ENCODE data around the gene CNKSR3.

CNKSR3 gene

GRCh38 chr6:154361476-154361875 is 149.0 kb downstream of the CNKSR3 start:
- DNase-seq (ENCODE audit: extremely low read depth, insufficient read length): no peak
- no peaks in the 10 kb centered on the region for H3K36me3 ChIP-seq (ENCODE audit: control insufficient read depth, insufficient read depth, low read length)
- TF ChIP-seq, protein P1, sequence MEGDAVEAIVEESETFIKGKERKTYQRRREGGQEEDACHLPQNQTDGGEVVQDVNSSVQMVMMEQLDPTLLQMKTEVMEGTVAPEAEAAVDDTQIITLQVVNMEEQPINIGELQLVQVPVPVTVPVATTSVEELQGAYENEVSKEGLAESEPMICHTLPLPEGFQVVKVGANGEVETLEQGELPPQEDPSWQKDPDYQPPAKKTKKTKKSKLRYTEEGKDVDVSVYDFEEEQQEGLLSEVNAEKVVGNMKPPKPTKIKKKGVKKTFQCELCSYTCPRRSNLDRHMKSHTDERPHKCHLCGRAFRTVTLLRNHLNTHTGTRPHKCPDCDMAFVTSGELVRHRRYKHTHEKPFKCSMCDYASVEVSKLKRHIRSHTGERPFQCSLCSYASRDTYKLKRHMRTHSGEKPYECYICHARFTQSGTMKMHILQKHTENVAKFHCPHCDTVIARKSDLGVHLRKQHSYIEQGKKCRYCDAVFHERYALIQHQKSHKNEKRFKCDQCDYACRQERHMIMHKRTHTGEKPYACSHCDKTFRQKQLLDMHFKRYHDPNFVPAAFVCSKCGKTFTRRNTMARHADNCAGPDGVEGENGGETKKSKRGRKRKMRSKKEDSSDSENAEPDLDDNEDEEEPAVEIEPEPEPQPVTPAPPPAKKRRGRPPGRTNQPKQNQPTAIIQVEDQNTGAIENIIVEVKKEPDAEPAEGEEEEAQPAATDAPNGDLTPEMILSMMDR (IDR thresholded peaks at IDR 0.05; ENCODE audit: insufficient read depth, low read length, poor library complexity, severe bottlenecking): no peak
- no peaks in the 10 kb centered on the region for H3K27me3 ChIP-seq (replicated peaks; ENCODE audit: control insufficient read depth, insufficient read depth, low read length)
- no peak overlapping the region for H3K4me3 ChIP-seq (replicated peaks; ENCODE audit: low read depth, low read length)

- Histone ChIP-seq H3K4me3 (replicated peaks; ENCODE audit: low read depth, low read length) (no peak overlapping the region), H3K27me3 (replicated peaks; ENCODE audit: control insufficient read depth, insufficient read depth, low read length) (no peaks in the 10 kb centered on the region), H3K36me3 (ENCODE audit: control insufficient read depth, insufficient read depth, low read length) (no peaks in the 10 kb centered on the region)
- no peak for DNase-seq (ENCODE audit: extremely low read depth, insufficient read length)
- TF ChIP-seq, protein P1 (IDR thresholded peaks at IDR 0.05; ENCODE audit: insufficient read depth, low read length, poor library complexity, severe bottlenecking): no peak
Measured at GRCh38 chr6:154360476-154360875, 150.0 kb downstream of the CNKSR3 start.

GRCh38 chr6:154359679-154360078 is 150.8 kb downstream of the CNKSR3 start:
- no peaks in the 10 kb centered on the region for H3K27me3 ChIP-seq (replicated peaks; ENCODE audit: control insufficient read depth, insufficient read depth, low read length)
- DNase-seq (ENCODE audit: extremely low read depth, insufficient read length): no peak
- no peak overlapping the region for H3K4me3 ChIP-seq (replicated peaks; ENCODE audit: low read depth, low read length)
- TF ChIP-seq, protein P1 (IDR thresholded peaks at IDR 0.05; ENCODE audit: insufficient read depth, low read length, poor library complexity, severe bottlenecking): no peak
- H3K36me3 ChIP-seq (ENCODE audit: control insufficient read depth, insufficient read depth, low read length): no peaks in the 10 kb centered on the region

GRCh38 chr6:154359161-154359574 is 151.3 kb downstream of the CNKSR3 start:
- H3K27me3 ChIP-seq (replicated peaks; ENCODE audit: control insufficient read depth, insufficient read depth, low read length): no peaks in the 10 kb centered on the region
- TF ChIP-seq, protein P1 (IDR thresholded peaks at IDR 0.05; ENCODE audit: insufficient read depth, low read length, poor library complexity, severe bottlenecking): no peak
- no peak overlapping the region for H3K4me3 ChIP-seq (replicated peaks; ENCODE audit: low read depth, low read length)
- H3K36me3 ChIP-seq (ENCODE audit: control insufficient read depth, insufficient read depth, low read length): no peaks in the 10 kb centered on the region
- DNase-seq (ENCODE audit: extremely low read depth, insufficient read length): no peak

GRCh38 chr6:154358019-154358545 is 152.4 kb downstream of the CNKSR3 start:
- no peaks in the 10 kb centered on the region for H3K36me3 ChIP-seq (ENCODE audit: control insufficient read depth, insufficient read depth, low read length)
- no peak overlapping the region for H3K4me3 ChIP-seq (replicated peaks; ENCODE audit: low read depth, low read length)
- DNase-seq (ENCODE audit: extremely low read depth, insufficient read length): no peak
- no peaks in the 10 kb centered on the region for H3K27me3 ChIP-seq (replicated peaks; ENCODE audit: control insufficient read depth, insufficient read depth, low read length)
- TF ChIP-seq, protein P1 (IDR thresholded peaks at IDR 0.05; ENCODE audit: insufficient read depth, low read length, poor library complexity, severe bottlenecking): no peak

DNA sequence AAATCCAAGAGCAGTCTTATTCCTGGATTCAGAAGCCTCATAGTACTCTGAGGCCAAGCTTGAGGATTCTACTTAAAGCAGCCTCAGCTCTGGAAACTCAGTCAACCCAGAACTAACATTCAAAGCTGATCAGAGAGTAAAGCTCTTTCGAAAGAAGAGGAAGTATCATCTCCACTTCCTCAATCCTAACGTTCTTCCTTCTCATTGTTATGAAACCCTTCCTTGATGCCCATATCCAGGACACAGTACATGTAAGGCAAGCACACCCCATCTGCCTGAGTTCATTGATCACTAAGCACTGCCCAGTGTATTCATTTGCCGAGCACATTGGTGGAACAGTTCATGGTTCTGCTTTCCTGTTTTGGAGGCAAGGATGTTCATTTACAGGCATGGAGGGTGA is 153.8 kb downstream of the CNKSR3 start, which contains the start of gene IPCEF1:
Gene IPCEF1 (minus strand): TSS at position 114 of the 400 bp plus-strand sequence. CDS start 90,856 bp downstream, outside the sequence.
- Histone ChIP-seq H3K4me3 (replicated peaks; ENCODE audit: low read depth, low read length) (no peak within 1 kb of the TSS), H3K27me3 (replicated peaks; ENCODE audit: control insufficient read depth, insufficient read depth, low read length) (no peaks in the 10 kb centered on the region), H3K36me3 (ENCODE audit: control insufficient read depth, insufficient read depth, low read length) (no peaks in the 10 kb centered on the region)
- no peak for DNase-seq (ENCODE audit: extremely low read depth, insufficient read length)
- TF ChIP-seq, protein P1 (IDR thresholded peaks at IDR 0.05; ENCODE audit: insufficient read depth, low read length, poor library complexity, severe bottlenecking): no peak
